OCI-LY1 (cell line): ENCODE results near the gene REG3A.

Experiments used
- H2AFZ ChIP-seq: fragments of 200-600 bp; sonication (generic), shearing (Covaris generic); 2 replicates; pipeline ENCODE4 v1.6.0; 2014; ENCODE audit warnings: antibody characterized with exemption, mild to moderate bottlenecking, low read length
- H3F3A ChIP-seq: fragments of 200-600 bp; sonication (generic), shearing (Covaris generic); 2 replicates; pipeline ENCODE4 v1.6.0; 2014; ENCODE audit warnings: mild to moderate bottlenecking, antibody characterized with exemption, low read length, moderate library complexity; ENCODE audit not compliant: insufficient read depth
- H3K27ac ChIP-seq: fragments of 200-600 bp; sonication (generic); 2 replicates; pipeline ENCODE4 v1.5.1; 2014; ENCODE audit warnings: low read length, mixed run types, mild to moderate bottlenecking, low read depth; ENCODE audit not compliant: poor library complexity, severe bottlenecking
- H3K27me3 ChIP-seq: fragments of 200-600 bp; sonication (generic); 2 replicates; pipeline ENCODE4 v1.6.0; 2014; ENCODE audit warnings: antibody characterized with exemption, mild to moderate bottlenecking, low read length, moderate library complexity; ENCODE audit not compliant: insufficient read depth
- H3K36me3 ChIP-seq: fragments of 200-600 bp; sonication (generic); 2 replicates; pipeline ENCODE4 v1.6.1; 2014; ENCODE audit warnings: mild to moderate bottlenecking, antibody characterized with exemption, low read length, moderate library complexity, mixed read lengths; ENCODE audit not compliant: insufficient read depth
- H3K4me1 ChIP-seq: fragments of 200-600 bp; sonication (generic); 2 replicates; pipeline ENCODE4 v1.5.1; 2014; ENCODE audit warnings: mild to moderate bottlenecking, low read length, moderate library complexity; ENCODE audit not compliant: insufficient read depth, severe bottlenecking
- H3K4me2 ChIP-seq: fragments of 200-600 bp; sonication (generic), shearing (Covaris generic); 2 replicates; pipeline ENCODE4 v1.6.1; 2014; ENCODE audit warnings: low read length
- H3K4me3 ChIP-seq: fragments of 200-600 bp; sonication (generic); 2 replicates; pipeline ENCODE4 v1.5.1; 2014; ENCODE audit warnings: low read length, low read depth, mild to moderate bottlenecking, mixed read lengths; ENCODE audit not compliant: poor library complexity, severe bottlenecking
- H3K79me2 ChIP-seq: fragments of 200-600 bp; shearing (Covaris generic); 2 replicates; pipeline ENCODE4 v1.6.1; 2016; ENCODE audit warnings: mixed run types, low read length, mixed read lengths; ENCODE audit not compliant: insufficient read depth
- H3K9ac ChIP-seq: fragments of 200-600 bp; sonication (generic), shearing (Covaris generic); 2 replicates; pipeline ENCODE4 v1.6.1; 2014; ENCODE audit warnings: mild to moderate bottlenecking, low read length, mixed read lengths
- H3K9me2 ChIP-seq: fragments of 200-600 bp; sonication (generic), shearing (Covaris generic); 2 replicates; pipeline ENCODE4 v1.6.1; 2014; ENCODE audit warnings: low read depth, mild to moderate bottlenecking, low read length, mixed read lengths
- H3K9me3 ChIP-seq: fragments of 200-600 bp; shearing (Covaris generic); 2 replicates; pipeline ENCODE4 v1.6.1; 2014; ENCODE audit warnings: low read length, mixed read lengths
- H4K20me1 ChIP-seq: fragments of 200-600 bp; sonication (generic), shearing (Covaris generic); 2 replicates; pipeline ENCODE4 v1.6.0; 2016; ENCODE audit warnings: mild to moderate bottlenecking, low read length; ENCODE audit not compliant: insufficient read depth
- CTCF ChIP-seq: fragments of 200-600 bp; sonication (generic), shearing (Covaris generic); IDR thresholded peaks from 2 replicates; pipeline ENCODE4 v1.5.1; 2017; ENCODE audit warnings: mild to moderate bottlenecking, antibody characterized with exemption, low read length, moderate library complexity, mixed read lengths
- EZH2 ChIP-seq: fragments of 200-600 bp; sonication (generic), shearing (Covaris generic); IDR thresholded peaks from 2 replicates; pipeline ENCODE4 v1.8.0; 2017; ENCODE audit warnings: borderline replicate concordance, mixed run types, mild to moderate bottlenecking, antibody characterized with exemption, low read length, moderate library complexity, mixed read lengths

REG3A gene

DNA sequence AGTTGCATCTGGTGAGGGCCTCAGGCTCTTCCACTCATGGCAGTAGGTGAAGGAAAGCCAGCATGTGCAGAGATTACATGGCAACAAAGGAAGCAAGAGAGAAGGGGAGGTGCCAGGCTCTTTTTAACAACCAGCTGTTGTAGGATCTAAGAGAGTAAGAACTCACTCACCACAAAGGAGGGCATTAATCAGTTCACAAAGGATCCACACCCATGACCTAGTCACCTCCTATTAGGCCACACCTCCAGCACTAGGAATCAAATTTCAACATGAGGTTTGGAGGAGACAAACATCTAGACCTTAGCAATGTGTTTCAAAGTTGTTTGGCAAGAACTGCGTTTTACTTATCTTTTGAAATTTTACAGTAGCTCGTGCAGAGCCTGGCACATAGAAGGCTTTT, 20.5 kb upstream of the REG3A start:
- TF ChIP-seq EZH2 = no peak
- TF ChIP-seq CTCF = no peak
- H3K27me3 ChIP-seq = no peaks in the 10 kb centered on the region

GRCh38 chr2:79179036-79179435, 19.5 kb upstream of the REG3A start:
- H3K9me3 ChIP-seq = peaks cover 3% of the 10 kb centered on the region; the same call in 1 of the 2 replicates
- no peaks in the 10 kb centered on the region for H4K20me1 ChIP-seq
- no peaks in the 10 kb centered on the region for H3K9me2 ChIP-seq
- H3K4me1 ChIP-seq = no peaks in the 10 kb centered on the region
- no peaks in the 10 kb centered on the region for H3K27me3 ChIP-seq
- H3K9ac ChIP-seq = no peak overlapping the region
- H3K4me2 ChIP-seq = no peak overlapping the region
- no peak overlapping the region for H2AFZ ChIP-seq
- TF ChIP-seq CTCF = no peak
- TF ChIP-seq EZH2 = no peak
- no peaks in the 10 kb centered on the region for H3K79me2 ChIP-seq
- H3K4me3 ChIP-seq = no peak overlapping the region
- no peaks in the 10 kb centered on the region for H3F3A ChIP-seq
- H3K36me3 ChIP-seq = no peaks in the 10 kb centered on the region
- H3K27ac ChIP-seq = no peak overlapping the region

More for the DNA sequence above, 20.5 kb upstream of the REG3A start:
- no peak overlapping the region for H3K27ac ChIP-seq
- no peak overlapping the region for H3K4me3 ChIP-seq
- no peak overlapping the region for H3K4me2 ChIP-seq
- no peak overlapping the region for H3K9ac ChIP-seq
- H3K9me3 ChIP-seq = peaks cover 3% of the 10 kb centered on the region; the same call in 1 of the 2 replicates
- H3F3A ChIP-seq = no peaks in the 10 kb centered on the region
- no peaks in the 10 kb centered on the region for H3K79me2 ChIP-seq
- H3K4me1 ChIP-seq = no peaks in the 10 kb centered on the region
- H3K9me2 ChIP-seq = no peaks in the 10 kb centered on the region
- H4K20me1 ChIP-seq = no peaks in the 10 kb centered on the region
- H2AFZ ChIP-seq = no peak overlapping the region
- no peaks in the 10 kb centered on the region for H3K36me3 ChIP-seq

DNA sequence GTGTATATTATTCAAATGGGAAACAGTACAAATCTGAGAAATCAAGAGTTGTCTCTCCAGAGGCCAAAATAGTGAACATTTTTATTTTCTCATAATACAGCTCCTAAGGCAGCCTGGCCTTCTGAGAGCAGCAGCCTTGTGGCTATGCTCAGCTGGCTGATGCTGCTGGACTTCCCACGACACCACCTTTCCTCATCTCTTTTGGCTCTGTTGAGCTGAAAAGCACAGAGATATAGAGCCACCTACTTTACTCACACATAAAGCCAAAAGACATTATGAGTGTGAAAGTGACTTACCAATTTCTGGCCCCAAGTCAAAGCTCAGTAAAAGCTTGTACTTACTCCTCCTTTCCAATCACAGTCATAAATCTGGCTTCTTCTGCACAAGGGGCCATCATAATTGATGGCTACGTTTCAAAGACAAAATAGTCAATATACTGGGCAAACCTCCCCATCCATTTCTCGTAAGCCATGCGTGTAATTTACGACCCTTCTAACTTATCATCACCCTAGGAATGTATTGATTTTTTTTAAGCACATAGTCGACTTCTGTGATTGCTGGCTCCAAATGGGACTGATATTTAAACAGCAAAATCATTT, 18.6 kb upstream of the REG3A start:
- Histone ChIP-seq H3K27me3 (no peaks in the 10 kb centered on the region), H3K79me2 (no peaks in the 10 kb centered on the region), H3K4me1 (no peaks in the 10 kb centered on the region), H4K20me1 (no peaks in the 10 kb centered on the region), H3K27ac (no peak overlapping the region), H3K9ac (no peak overlapping the region), H3K9me3 (peaks cover 3% of the 10 kb centered on the region; the same call in 1 of the 2 replicates), H2AFZ (no peak overlapping the region), H3K36me3 (no peaks in the 10 kb centered on the region), H3K4me2 (no peak overlapping the region), H3K9me2 (no peaks in the 10 kb centered on the region), H3F3A (no peaks in the 10 kb centered on the region), H3K4me3 (no peak overlapping the region)
- TF ChIP-seq CTCF = no peak
- TF ChIP-seq EZH2 = no peak
